ENCODE data around the gene PSMD5.

Gene PSMD5

DNA sequence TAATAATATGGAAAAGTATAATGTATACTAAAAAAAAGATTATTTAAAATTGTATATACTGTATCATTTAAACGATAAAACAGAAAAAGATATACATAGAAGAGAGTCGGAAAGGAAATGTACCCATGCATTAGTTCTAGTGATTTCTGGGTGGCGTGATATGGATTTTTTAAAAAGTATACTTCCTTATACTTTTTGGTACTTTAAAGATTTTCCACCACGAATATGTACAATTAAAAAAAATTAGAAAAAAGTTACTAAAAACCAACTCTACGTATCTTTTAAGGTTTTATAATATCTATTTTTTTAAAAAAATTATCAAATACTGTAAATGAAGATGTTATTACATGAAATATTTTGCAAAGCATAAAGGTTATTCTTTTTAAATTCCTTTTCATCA lies 22.0 kb upstream of the PSMD5 start:
- Histone ChIP-seq H3K4me3 (ENCODE audit: insufficient read depth in 1 of 2, low read depth in 1 of 2, low read length in 2 of 2) (no peak overlapping the region), H2BK15ac (ENCODE audit: low read depth, poor library complexity, severe bottlenecking) (no peak overlapping the region), H3K9me3 (ENCODE audit: control insufficient read depth, low read length) (no peaks in the 10 kb centered on the region), H2BK120ac (ENCODE audit: low read depth, low read length) (no peak overlapping the region), H2AFZ (ENCODE audit: low read depth, low read length) (no peak overlapping the region), H3K27ac (ENCODE audit: low read length, poor library complexity, severe bottlenecking) (no peak overlapping the region), H3K4me2 (ENCODE audit: low read length, poor library complexity, severe bottlenecking) (no peak overlapping the region), H4K8ac (ENCODE audit: low read length) (no peak overlapping the region), H3K9ac (ENCODE audit: low read length) (peak overlapping the region; percentile 39), H3K36me3 (ENCODE audit: control insufficient read depth in 1 of 2, insufficient read depth in 2 of 2, low read depth in 1 of 2, low read length in 2 of 2) (peaks cover 43 to 60% of the 10 kb centered on the region in 2 experiments), H3K4ac (ENCODE audit: low read depth in 1 of 2, low read length in 2 of 2) (no peak overlapping the region), H2AK5ac (ENCODE audit: low read length, severe bottlenecking) (no peak overlapping the region), H3K23ac (ENCODE audit: low read length in 2 of 2) (no peak overlapping the region), H3K18ac (ENCODE audit: low read depth in 1 of 2, low read length in 2 of 2) (no peak overlapping the region), H3K4me1 (ENCODE audit: control insufficient read depth, insufficient read depth, low read depth, low read length) (peaks cover 11% of the 10 kb centered on the region), H4K91ac (ENCODE audit: low read length) (no peak overlapping the region), H2BK5ac (ENCODE audit: low read depth, low read length, poor library complexity, severe bottlenecking) (no peak overlapping the region), H3K27me3 (ENCODE audit: control insufficient read depth in 1 of 2, insufficient read depth in 1 of 2, low read length in 2 of 2) (no peaks in the 10 kb centered on the region), H3K14ac (ENCODE audit: low read length in 2 of 2) (no peak overlapping the region), H2BK12ac (ENCODE audit: low read length in 2 of 2) (no peak overlapping the region), H3K79me1 (replicated peaks; ENCODE audit: low read length, poor library complexity, severe bottlenecking) (peaks cover 1% of the 10 kb centered on the region)
- 100% methylated on average over 1 of the region's 5 CpGs for WGBS
- DNase-seq: no peak

DNA sequence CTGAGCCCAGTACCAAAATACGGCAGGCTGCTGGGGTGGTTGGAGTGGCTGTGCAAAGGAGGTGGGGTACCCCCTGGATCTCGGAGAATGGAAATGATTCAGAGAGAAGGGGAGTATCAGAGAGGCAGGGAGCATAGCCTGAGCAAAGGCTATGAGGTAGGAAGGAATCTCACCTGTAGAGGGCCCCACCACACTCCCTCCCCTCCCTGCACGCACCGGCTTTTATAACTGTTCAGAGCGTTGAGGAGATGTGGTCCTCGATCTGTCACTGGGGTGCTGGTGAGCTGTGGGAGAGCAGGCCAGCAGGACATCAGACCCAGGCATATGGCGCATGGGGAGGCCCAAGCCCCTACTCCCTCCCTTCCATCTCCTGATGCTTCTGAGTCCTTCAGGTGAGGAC lies 21.1 kb upstream of the PSMD5 start:
- no peak overlapping the region for H3K9ac ChIP-seq (ENCODE audit: low read length)
- WGBS: 95% methylated on average over 5 of the region's 7 CpGs
- H2BK5ac ChIP-seq (ENCODE audit: low read depth, low read length, poor library complexity, severe bottlenecking): no peak overlapping the region
- H2AK5ac ChIP-seq (ENCODE audit: low read length, severe bottlenecking): no peak overlapping the region
- H3K4me1 ChIP-seq (ENCODE audit: control insufficient read depth, insufficient read depth, low read depth, low read length): peaks cover 5% of the 10 kb centered on the region
- peaks cover 1% of the 10 kb centered on the region for H3K79me1 ChIP-seq (replicated peaks; ENCODE audit: low read length, poor library complexity, severe bottlenecking)
- DNase-seq: no peak
- H3K27me3 ChIP-seq (ENCODE audit: control insufficient read depth in 1 of 2, insufficient read depth in 1 of 2, low read length in 2 of 2): no peaks in the 10 kb centered on the region
- no peaks in the 10 kb centered on the region for H3K9me3 ChIP-seq (ENCODE audit: control insufficient read depth, low read length)
- peaks cover 48 to 62% of the 10 kb centered on the region in 2 experiments for H3K36me3 ChIP-seq (ENCODE audit: control insufficient read depth in 1 of 2, insufficient read depth in 2 of 2, low read depth in 1 of 2, low read length in 2 of 2)
- no peak overlapping the region for H3K4me3 ChIP-seq (ENCODE audit: insufficient read depth in 1 of 2, low read depth in 1 of 2, low read length in 2 of 2)
- H4K91ac ChIP-seq (ENCODE audit: low read length): no peak overlapping the region
- no peak overlapping the region for H3K27ac ChIP-seq (ENCODE audit: low read length, poor library complexity, severe bottlenecking)
- H2AFZ ChIP-seq (ENCODE audit: low read depth, low read length): no peak overlapping the region
- no peak overlapping the region for H2BK15ac ChIP-seq (ENCODE audit: low read depth, poor library complexity, severe bottlenecking)
- no peak overlapping the region for H3K4me2 ChIP-seq (ENCODE audit: low read length, poor library complexity, severe bottlenecking)
- H3K4ac ChIP-seq (ENCODE audit: low read depth in 1 of 2, low read length in 2 of 2): no peak overlapping the region
- H3K14ac ChIP-seq (ENCODE audit: low read length in 2 of 2): no peak overlapping the region
- no peak overlapping the region for H2BK120ac ChIP-seq (ENCODE audit: low read depth, low read length)
- no peak overlapping the region for H3K18ac ChIP-seq (ENCODE audit: low read depth in 1 of 2, low read length in 2 of 2)
- H3K23ac ChIP-seq (ENCODE audit: low read length in 2 of 2): no peak overlapping the region
- no peak overlapping the region for H4K8ac ChIP-seq (ENCODE audit: low read length)
- H2BK12ac ChIP-seq (ENCODE audit: low read length in 2 of 2): no peak overlapping the region

DNA sequence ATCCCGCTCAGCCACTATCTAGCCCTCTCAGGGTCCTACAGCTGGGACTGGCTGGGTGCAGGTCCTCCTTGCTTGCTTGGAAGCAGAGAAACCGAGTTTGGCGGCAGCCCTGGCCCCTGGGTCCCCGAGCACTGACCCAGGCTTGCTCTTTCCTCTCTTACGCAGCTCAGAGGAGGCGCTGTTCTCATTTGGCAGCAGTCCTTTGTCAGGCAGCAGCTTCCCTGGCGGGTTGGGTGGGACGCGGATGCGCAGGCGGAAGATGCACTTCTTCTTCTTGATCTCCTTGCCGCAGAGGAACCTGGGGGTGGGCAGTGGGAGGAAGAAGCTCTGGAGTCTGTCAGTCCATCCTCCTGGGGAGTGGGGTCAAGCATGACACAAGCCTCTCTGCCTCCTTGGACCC lies 19.7 kb upstream of the PSMD5 start:
- Histone ChIP-seq H3K4ac (ENCODE audit: low read depth in 1 of 2, low read length in 2 of 2) (no peak overlapping the region), H2BK5ac (ENCODE audit: low read depth, low read length, poor library complexity, severe bottlenecking) (no peak overlapping the region), H2BK15ac (ENCODE audit: low read depth, poor library complexity, severe bottlenecking) (peak overlapping the region; percentile 6), H3K9ac (ENCODE audit: low read length) (no peak overlapping the region), H3K4me2 (ENCODE audit: low read length, poor library complexity, severe bottlenecking) (no peak overlapping the region), H2AFZ (ENCODE audit: low read depth, low read length) (no peak overlapping the region), H3K4me1 (ENCODE audit: control insufficient read depth, insufficient read depth, low read depth, low read length) (no peaks in the 10 kb centered on the region), H3K27me3 (ENCODE audit: control insufficient read depth in 1 of 2, insufficient read depth in 1 of 2, low read length in 2 of 2) (no peaks in the 10 kb centered on the region), H3K4me3 (ENCODE audit: insufficient read depth in 1 of 2, low read depth in 1 of 2, low read length in 2 of 2) (no peak overlapping the region), H3K9me3 (ENCODE audit: control insufficient read depth, low read length) (no peaks in the 10 kb centered on the region), H3K79me1 (replicated peaks; ENCODE audit: low read length, poor library complexity, severe bottlenecking) (peaks cover 1% of the 10 kb centered on the region), H3K18ac (ENCODE audit: low read depth in 1 of 2, low read length in 2 of 2) (no peak overlapping the region), H3K14ac (ENCODE audit: low read length in 2 of 2) (no peak overlapping the region), H4K91ac (ENCODE audit: low read length) (no peak overlapping the region), H2BK120ac (ENCODE audit: low read depth, low read length) (no peak overlapping the region), H3K23ac (ENCODE audit: low read length in 2 of 2) (no peak overlapping the region), H2AK5ac (ENCODE audit: low read length, severe bottlenecking) (no peak overlapping the region), H4K8ac (ENCODE audit: low read length) (no peak overlapping the region), H3K27ac (ENCODE audit: low read length, poor library complexity, severe bottlenecking) (no peak overlapping the region), H3K36me3 (ENCODE audit: control insufficient read depth in 1 of 2, insufficient read depth in 2 of 2, low read depth in 1 of 2, low read length in 2 of 2) (peaks cover 57 to 72% of the 10 kb centered on the region in 2 experiments), H2BK12ac (ENCODE audit: low read length in 2 of 2) (no peak overlapping the region)
- no peak for DNase-seq
- WGBS: 94% methylated on average over 12 of the region's 12 CpGs

- Histone ChIP-seq H3K79me1 (replicated peaks; ENCODE audit: low read length, poor library complexity, severe bottlenecking) (peaks cover 1% of the 10 kb centered on the region), H4K91ac (ENCODE audit: low read length) (no peak overlapping the region), H3K4me1 (ENCODE audit: control insufficient read depth, insufficient read depth, low read depth, low read length) (no peaks in the 10 kb centered on the region), H3K23ac (ENCODE audit: low read length in 2 of 2) (no peak overlapping the region), H4K8ac (ENCODE audit: low read length) (no peak overlapping the region), H3K4me3 (ENCODE audit: insufficient read depth in 1 of 2, low read depth in 1 of 2, low read length in 2 of 2) (no peak overlapping the region), H2BK12ac (ENCODE audit: low read length in 2 of 2) (no peak overlapping the region), H3K27ac (ENCODE audit: low read length, poor library complexity, severe bottlenecking) (no peak overlapping the region), H2AK5ac (ENCODE audit: low read length, severe bottlenecking) (no peak overlapping the region), H3K9ac (ENCODE audit: low read length) (no peak overlapping the region), H3K14ac (ENCODE audit: low read length in 2 of 2) (no peak overlapping the region), H3K4me2 (ENCODE audit: low read length, poor library complexity, severe bottlenecking) (no peak overlapping the region), H2BK120ac (ENCODE audit: low read depth, low read length) (no peak overlapping the region), H3K27me3 (ENCODE audit: control insufficient read depth in 1 of 2, insufficient read depth in 1 of 2, low read length in 2 of 2) (no peaks in the 10 kb centered on the region), H3K9me3 (ENCODE audit: control insufficient read depth, low read length) (no peaks in the 10 kb centered on the region), H3K36me3 (ENCODE audit: control insufficient read depth in 1 of 2, insufficient read depth in 2 of 2, low read depth in 1 of 2, low read length in 2 of 2) (peaks cover 61 to 77% of the 10 kb centered on the region in 2 experiments), H2BK5ac (ENCODE audit: low read depth, low read length, poor library complexity, severe bottlenecking) (no peak overlapping the region), H3K18ac (ENCODE audit: low read depth in 1 of 2, low read length in 2 of 2) (no peak overlapping the region), H3K4ac (ENCODE audit: low read depth in 1 of 2, low read length in 2 of 2) (no peak overlapping the region), H2AFZ (ENCODE audit: low read depth, low read length) (no peak overlapping the region), H2BK15ac (ENCODE audit: low read depth, poor library complexity, severe bottlenecking) (no peak overlapping the region)
- no peak for DNase-seq
- WGBS: 99% methylated on average over 6 of the region's 6 CpGs
Observed at GRCh38 chr9:120861935-120862334, 19.2 kb upstream of the PSMD5 start.

Data from mesenchymal stem cell (in vitro differentiated cells and primary cell).